ENCODE data around the gene ITGA2. TPM values are rescaled to one million over a fixed set of nuclear protein-coding genes. Genes with fewer than 3 reads are reported as not detected.
A peak's percentile ranks its signal among the peaks of the same experiment; 100 is the strongest.

Gene ITGA2
- total RNA-seq, 3 donors from 2014 or later, result 8.0 to 20.3 (median 17.6) TPM

- no peaks in the 10 kb centered on the region for H3K36me3 ChIP-seq (ENCODE audit: low read depth)
- H3K4me1 ChIP-seq (ENCODE audit: low read depth), result peaks cover 6% of the 10 kb centered on the region
- no peaks in the 10 kb centered on the region for H3K9me3 ChIP-seq
- TF ChIP-seq CTCF (IDR thresholded peaks at IDR 0.05), result no peak
- ATAC-seq (no peak), DNase-seq (no peak)
- intact Hi-C loops (cut with DNase I, micrococcal nuclease), result no loop called here
- H3K4me3 ChIP-seq, result no peak overlapping the region
Measured at GRCh38 chr5:53009816-53010215, 20.7 kb downstream of the ITGA2 start.

DNA sequence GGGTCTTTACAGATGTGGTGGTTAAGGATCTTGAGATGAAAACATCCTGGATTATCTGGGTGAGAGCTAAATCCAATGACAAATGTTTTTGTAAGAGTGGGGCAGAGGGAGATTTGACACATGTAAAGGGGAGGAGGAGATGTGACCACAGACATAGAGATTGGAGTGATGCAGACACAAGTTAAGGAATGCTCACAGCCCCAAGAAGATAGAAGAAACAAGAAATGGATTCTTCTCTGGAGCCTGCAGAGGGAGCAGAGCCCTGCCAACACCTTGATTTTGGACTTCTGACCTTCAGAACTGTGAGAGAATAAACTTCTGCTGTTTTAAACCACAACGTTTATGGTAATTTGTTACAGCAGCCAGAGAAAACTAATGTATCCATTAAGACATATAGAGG lies 21.7 kb downstream of the ITGA2 start:
- DNase-seq (no peak), ATAC-seq (peak; percentile 45)
- intact Hi-C loops (cut with DNase I, micrococcal nuclease), result no loop called here
- no peaks in the 10 kb centered on the region for H3K36me3 ChIP-seq (ENCODE audit: low read depth)
- no peak for TF ChIP-seq CTCF (IDR thresholded peaks at IDR 0.05)
- H3K4me3 ChIP-seq, result no peak overlapping the region
- no peaks in the 10 kb centered on the region for H3K9me3 ChIP-seq
- H3K4me1 ChIP-seq (ENCODE audit: low read depth), result peaks cover 6% of the 10 kb centered on the region

GRCh38 chr5:53011233-53011632 lies 22.1 kb downstream of the ITGA2 start:
- intact Hi-C loops (cut with DNase I, micrococcal nuclease), result no loop called here
- TF ChIP-seq CTCF (IDR thresholded peaks at IDR 0.05), result no peak

GRCh38 chr5:53013857-53014256 lies 24.7 kb downstream of the ITGA2 start:
- no peak for DNase-seq
- H3K4me1 ChIP-seq (ENCODE audit: low read depth), result peaks cover 6% of the 10 kb centered on the region
- no peak overlapping the region for H3K4me3 ChIP-seq
- no peaks in the 10 kb centered on the region for H3K9me3 ChIP-seq
- H3K36me3 ChIP-seq (ENCODE audit: low read depth), result no peaks in the 10 kb centered on the region
- no peak for TF ChIP-seq CTCF (IDR thresholded peaks at IDR 0.05)
- ATAC-seq, result no peak
- intact Hi-C loops (cut with DNase I, micrococcal nuclease), result no loop called here

More at GRCh38 chr5:53011233-53011632, 22.1 kb downstream of the ITGA2 start:
- H3K4me1 ChIP-seq (ENCODE audit: low read depth), result peaks cover 6% of the 10 kb centered on the region
- no peak overlapping the region for H3K4me3 ChIP-seq
- DNase-seq (no peak), ATAC-seq (peak; percentile 69)
- H3K36me3 ChIP-seq (ENCODE audit: low read depth), result no peaks in the 10 kb centered on the region
- no peaks in the 10 kb centered on the region for H3K9me3 ChIP-seq

GRCh38 chr5:53017383-53017782 lies 28.2 kb downstream of the ITGA2 start:
- no peak overlapping the region for H3K4me3 ChIP-seq
- H3K4me1 ChIP-seq (ENCODE audit: low read depth), result no peaks in the 10 kb centered on the region
- DNase-seq (peak; percentile 25 to 44 (median 41)), ATAC-seq (peak; percentile 69)
- no peaks in the 10 kb centered on the region for H3K36me3 ChIP-seq (ENCODE audit: low read depth)
- no peak for TF ChIP-seq CTCF (IDR thresholded peaks at IDR 0.05)
- H3K9me3 ChIP-seq, result no peaks in the 10 kb centered on the region
- intact Hi-C loops (cut with DNase I, micrococcal nuclease), result no loop called here

DNA sequence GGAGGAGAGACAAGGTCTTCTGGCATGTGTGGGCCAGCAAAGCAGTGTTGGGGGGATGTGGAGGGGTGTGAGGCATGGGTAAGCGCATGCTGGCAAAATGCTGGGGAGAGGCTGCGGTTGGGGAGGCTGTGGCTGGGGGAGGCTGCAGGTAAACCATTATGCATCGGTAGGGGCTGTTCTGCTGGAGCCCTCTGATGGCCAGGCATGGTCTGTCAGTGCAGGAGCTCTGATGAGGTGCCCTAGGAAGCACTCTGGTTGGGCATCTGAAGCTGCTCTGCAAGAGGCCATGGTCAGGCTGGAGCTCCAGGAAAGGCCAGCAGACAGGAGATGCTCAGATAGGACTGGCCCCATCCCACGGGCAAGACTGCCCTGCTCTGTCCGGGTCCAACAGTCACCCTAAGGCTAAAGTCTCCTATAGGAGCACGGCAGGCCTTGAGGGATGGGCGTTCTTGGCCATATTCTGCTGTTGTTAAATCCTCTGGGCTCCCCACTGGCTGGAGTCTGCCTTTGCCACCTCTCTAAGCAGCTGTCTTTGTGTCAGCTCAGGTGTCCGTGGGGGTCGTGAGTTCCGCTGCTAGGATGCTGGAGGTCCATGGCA lies 28.7 kb downstream of the ITGA2 start:
- TF ChIP-seq CTCF (IDR thresholded peaks at IDR 0.05), result no peak
- intact Hi-C loops (cut with DNase I, micrococcal nuclease), result no loop called here
- Histone ChIP-seq H3K36me3 (ENCODE audit: low read depth) (no peaks in the 10 kb centered on the region), H3K4me1 (ENCODE audit: low read depth) (no peaks in the 10 kb centered on the region), H3K9me3 (no peaks in the 10 kb centered on the region), H3K4me3 (no peak overlapping the region)
- DNase-seq (no peak), ATAC-seq (no peak)
